H1 (cell line): ENCODE measurements around the gene ASAP2. TPM values are rescaled to one million over a fixed set of nuclear protein-coding genes. Genes with fewer than 3 reads are reported as not detected.

Experiments
- CBX5 ChIP-seq: fragments of 300-800, 300-1000 bp; sonication (generic); IDR thresholded peaks from 2 replicates; pipeline ENCODE4 v1.7.1; 2016; ENCODE audit warnings: antibody characterized with exemption, low read length, low read depth
- PHF8 ChIP-seq: fragments of 200-600 bp; sonication (generic); conservative IDR thresholded peaks from 2 replicates; pipeline ENCODE4 v1.7.1; 2012; ENCODE audit warnings: low read depth, mild to moderate bottlenecking, inconsistent platforms, low read length, moderate library complexity
- SIN3A ChIP-seq, 2 experiments: IDR thresholded peaks in 1 of 2; conservative IDR thresholded peaks in 1 of 2; 2 replicates each; pipeline ENCODE4 v1.6.1; 2011 to 2012; ENCODE audit warnings: low read length in 2 of 2, improper control_type of control experiment in 1 of 2, low read depth in 1 of 2, mild to moderate bottlenecking in 1 of 2
- polyA plus RNA-seq, 7 experiments: library from polyadenylated mRNA; depleted of rRNA in 3 of 7; stranded (reverse) in 5 of 7; unstranded in 2 of 7; fragments of >200 nt in 5 of 7; fragments of 200-250 nt in 2 of 7; gene quantifications; 1 replicate in 5 of 7; 2 replicates in 1 of 7; 4 replicates in 1 of 7; pipeline versions ENCODE4 v1.2.1 to v1.2.3, GENCODE V29; 2011 to 2013; ENCODE audit warnings: missing spikeins in 2 of 7, mixed read lengths in 2 of 7
- total RNA-seq: library from RNA; stranded (reverse); fragmentation: NEBNext Ultra II Directional; extraction: Animal tissue kit (Norgen Biotek cat#: 25700); gene quantifications from 2 replicates; pipeline ENCODE4 v1.2.1, GENCODE V29; 2021
- TF ChIP-seq, protein P1 (sequence below): IDR thresholded peaks from 2 replicates; pipeline ENCODE4 v1.6.1; 2012; ENCODE audit warnings: low read length, inconsistent platforms
- TF ChIP-seq, protein P2 (sequence below): IDR thresholded peaks from 2 replicates; pipeline ENCODE4 v1.6.1; 2011; ENCODE audit warnings: low read length, improper control_type of control experiment

ASAP2 gene
- total and polyA plus RNA-seq, 2 of the 8 experiments (the other 6 are each of a cell fraction or from before 2014, with no cell fraction given): 10.2 to 18.7 TPM

DNA sequence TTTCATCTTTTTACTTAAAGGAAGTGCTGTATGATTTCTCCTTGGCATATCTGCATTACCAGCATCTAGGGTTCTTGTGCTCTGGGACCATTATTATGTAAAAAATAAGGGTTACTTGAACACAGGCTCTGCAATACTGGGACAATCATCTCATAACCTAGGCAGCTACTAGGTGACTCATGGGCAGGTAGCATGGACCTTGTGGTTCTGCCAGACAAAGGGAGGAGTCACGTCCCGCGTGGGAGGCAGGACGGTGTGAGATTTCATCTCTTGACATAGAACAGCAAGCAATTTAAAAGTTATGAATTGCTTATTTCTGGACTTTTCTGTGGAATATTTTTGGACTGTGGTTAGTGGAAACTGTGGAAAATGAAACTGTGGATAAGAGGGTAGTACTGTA lies 34.1 kb downstream of the ASAP2 start (continued):
- TF ChIP-seq, protein P1, sequence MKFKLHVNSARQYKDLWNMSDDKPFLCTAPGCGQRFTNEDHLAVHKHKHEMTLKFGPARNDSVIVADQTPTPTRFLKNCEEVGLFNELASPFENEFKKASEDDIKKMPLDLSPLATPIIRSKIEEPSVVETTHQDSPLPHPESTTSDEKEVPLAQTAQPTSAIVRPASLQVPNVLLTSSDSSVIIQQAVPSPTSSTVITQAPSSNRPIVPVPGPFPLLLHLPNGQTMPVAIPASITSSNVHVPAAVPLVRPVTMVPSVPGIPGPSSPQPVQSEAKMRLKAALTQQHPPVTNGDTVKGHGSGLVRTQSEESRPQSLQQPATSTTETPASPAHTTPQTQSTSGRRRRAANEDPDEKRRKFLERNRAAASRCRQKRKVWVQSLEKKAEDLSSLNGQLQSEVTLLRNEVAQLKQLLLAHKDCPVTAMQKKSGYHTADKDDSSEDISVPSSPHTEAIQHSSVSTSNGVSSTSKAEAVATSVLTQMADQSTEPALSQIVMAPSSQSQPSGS: no peak
- TF ChIP-seq CBX5 (no peak), SIN3A (conservative IDR thresholded peaks at IDR 0.05 in 1 of 2, IDR thresholded peaks at IDR 0.05 in 1 of 2; ENCODE audit: low read depth in 1 of 2, low read length in 2 of 2) (no peak), PHF8 (no peak)
- TF ChIP-seq, protein P2, sequence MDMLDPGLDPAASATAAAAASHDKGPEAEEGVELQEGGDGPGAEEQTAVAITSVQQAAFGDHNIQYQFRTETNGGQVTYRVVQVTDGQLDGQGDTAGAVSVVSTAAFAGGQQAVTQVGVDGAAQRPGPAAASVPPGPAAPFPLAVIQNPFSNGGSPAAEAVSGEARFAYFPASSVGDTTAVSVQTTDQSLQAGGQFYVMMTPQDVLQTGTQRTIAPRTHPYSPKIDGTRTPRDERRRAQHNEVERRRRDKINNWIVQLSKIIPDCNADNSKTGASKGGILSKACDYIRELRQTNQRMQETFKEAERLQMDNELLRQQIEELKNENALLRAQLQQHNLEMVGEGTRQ: no peak
